Liver (tissue), 3 donors: Measurements from ENCODE around the gene HTATSF1.

ENCODE experiments used
- ATF3 ChIP-seq: IDR thresholded peaks from 2 replicates; pipeline ENCODE4 v1.6.1; 2016; ENCODE audit warnings: antibody characterized with exemption
- EGR1 ChIP-seq, 2 donors: IDR thresholded peaks; 2 replicates each; pipeline ENCODE4 v1.6.1; 2016 to 2018; ENCODE audit warnings: antibody characterized with exemption in 2 of 2, low read depth in 2 of 2
- FOXA1 ChIP-seq: IDR thresholded peaks from 2 replicates; pipeline ENCODE4 v1.6.1; 2016; ENCODE audit warnings: antibody characterized with exemption
- GABPA ChIP-seq, 2 donors: IDR thresholded peaks in 1 of 2; conservative IDR thresholded peaks in 1 of 2; 2 replicates each; pipeline ENCODE4 v1.6.1; 2016; ENCODE audit warnings: antibody characterized with exemption in 2 of 2, mild to moderate bottlenecking in 1 of 2, moderate library complexity in 1 of 2
- HNF4G ChIP-seq: IDR thresholded peaks from 2 replicates; pipeline ENCODE4 v1.6.1; 2016; ENCODE audit warnings: antibody characterized with exemption
- MAX ChIP-seq: IDR thresholded peaks from 2 replicates; pipeline ENCODE4 v1.6.1; 2016; ENCODE audit warnings: antibody characterized with exemption
- RAD21 ChIP-seq, 2 donors: IDR thresholded peaks; 2 replicates each; pipeline ENCODE4 v1.6.1; 2016; ENCODE audit warnings: antibody characterized with exemption in 2 of 2, mild to moderate bottlenecking in 2 of 2
- REST ChIP-seq: IDR thresholded peaks from 2 replicates; pipeline ENCODE4 v1.6.1; 2016; ENCODE audit warnings: antibody characterized with exemption, mild to moderate bottlenecking
- RXRA ChIP-seq, 2 donors: IDR thresholded peaks; 2 replicates each; pipeline ENCODE4 v1.6.1; 2017 to 2018; ENCODE audit warnings: antibody characterized with exemption in 2 of 2, mild to moderate bottlenecking in 1 of 2
- SP1 ChIP-seq: IDR thresholded peaks from 2 replicates; pipeline ENCODE4 v1.6.1; 2018; ENCODE audit warnings: antibody characterized with exemption, mild to moderate bottlenecking
- TAF1 ChIP-seq: conservative IDR thresholded peaks from 2 replicates; pipeline ENCODE4 v1.6.1; 2016; ENCODE audit warnings: antibody characterized with exemption, mild to moderate bottlenecking
- YY1 ChIP-seq: IDR thresholded peaks from 2 replicates; pipeline ENCODE4 v1.6.1; 2016; ENCODE audit warnings: antibody characterized with exemption, mild to moderate bottlenecking
- TF ChIP-seq, protein P1 (sequence below): fragments of 150-350 bp; IDR thresholded peaks from 2 replicates; pipeline ENCODE4 v1.5.1; 2017; ENCODE audit warnings: improper control_type of control experiment, low read depth, low read length; ENCODE audit not compliant: missing input control
- donor health status: healthy.
- donor health status: healthy.

DNA sequence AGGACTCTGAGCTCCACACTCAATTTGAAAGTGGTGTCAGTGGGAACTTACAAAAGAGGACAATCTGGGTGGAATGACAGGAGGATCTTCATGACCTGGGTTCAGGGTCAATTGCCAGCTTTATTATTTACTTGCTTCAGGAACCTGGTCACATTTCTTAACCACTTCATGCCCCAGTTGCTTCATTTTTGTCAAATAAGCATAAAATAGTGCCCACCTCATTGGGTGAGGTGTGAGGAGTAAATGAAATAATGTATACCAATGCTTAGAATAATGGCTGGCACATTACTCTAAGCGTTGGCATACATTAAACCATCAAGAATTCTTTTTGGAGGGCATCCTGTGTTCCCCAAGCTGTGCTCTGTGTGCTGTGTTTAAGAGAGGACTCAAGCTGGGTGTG lies 54.0 kb downstream of the HTATSF1 start:
- TF ChIP-seq SP1 (no peak), HNF4G (no peak), FOXA1 (no peak), MAX (no peak), EGR1 (IDR thresholded peaks at IDR 0.05; ENCODE audit: low read depth in 2 of 2) (no peak), YY1 (no peak), REST (no peak), ATF3 (no peak), RXRA (IDR thresholded peaks at IDR 0.05) (no peak), TAF1 (no peak), GABPA (IDR thresholded peaks at IDR 0.05 in 1 of 2, conservative IDR thresholded peaks at IDR 0.05 in 1 of 2) (no peak), RAD21 (IDR thresholded peaks at IDR 0.05) (no peak)
- TF ChIP-seq, protein P1, sequence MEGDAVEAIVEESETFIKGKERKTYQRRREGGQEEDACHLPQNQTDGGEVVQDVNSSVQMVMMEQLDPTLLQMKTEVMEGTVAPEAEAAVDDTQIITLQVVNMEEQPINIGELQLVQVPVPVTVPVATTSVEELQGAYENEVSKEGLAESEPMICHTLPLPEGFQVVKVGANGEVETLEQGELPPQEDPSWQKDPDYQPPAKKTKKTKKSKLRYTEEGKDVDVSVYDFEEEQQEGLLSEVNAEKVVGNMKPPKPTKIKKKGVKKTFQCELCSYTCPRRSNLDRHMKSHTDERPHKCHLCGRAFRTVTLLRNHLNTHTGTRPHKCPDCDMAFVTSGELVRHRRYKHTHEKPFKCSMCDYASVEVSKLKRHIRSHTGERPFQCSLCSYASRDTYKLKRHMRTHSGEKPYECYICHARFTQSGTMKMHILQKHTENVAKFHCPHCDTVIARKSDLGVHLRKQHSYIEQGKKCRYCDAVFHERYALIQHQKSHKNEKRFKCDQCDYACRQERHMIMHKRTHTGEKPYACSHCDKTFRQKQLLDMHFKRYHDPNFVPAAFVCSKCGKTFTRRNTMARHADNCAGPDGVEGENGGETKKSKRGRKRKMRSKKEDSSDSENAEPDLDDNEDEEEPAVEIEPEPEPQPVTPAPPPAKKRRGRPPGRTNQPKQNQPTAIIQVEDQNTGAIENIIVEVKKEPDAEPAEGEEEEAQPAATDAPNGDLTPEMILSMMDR, result no peak
